ENCODE data around the gene NCKAP5L.
A peak's percentile ranks its signal among the peaks of the same experiment; 100 is the strongest.
"Not testable (repeated sequence)": the region's sequence is repeated elsewhere in the genome, so short reads cannot be mapped to it uniquely, and the experiment has no call there.

NCKAP5L gene

DNA sequence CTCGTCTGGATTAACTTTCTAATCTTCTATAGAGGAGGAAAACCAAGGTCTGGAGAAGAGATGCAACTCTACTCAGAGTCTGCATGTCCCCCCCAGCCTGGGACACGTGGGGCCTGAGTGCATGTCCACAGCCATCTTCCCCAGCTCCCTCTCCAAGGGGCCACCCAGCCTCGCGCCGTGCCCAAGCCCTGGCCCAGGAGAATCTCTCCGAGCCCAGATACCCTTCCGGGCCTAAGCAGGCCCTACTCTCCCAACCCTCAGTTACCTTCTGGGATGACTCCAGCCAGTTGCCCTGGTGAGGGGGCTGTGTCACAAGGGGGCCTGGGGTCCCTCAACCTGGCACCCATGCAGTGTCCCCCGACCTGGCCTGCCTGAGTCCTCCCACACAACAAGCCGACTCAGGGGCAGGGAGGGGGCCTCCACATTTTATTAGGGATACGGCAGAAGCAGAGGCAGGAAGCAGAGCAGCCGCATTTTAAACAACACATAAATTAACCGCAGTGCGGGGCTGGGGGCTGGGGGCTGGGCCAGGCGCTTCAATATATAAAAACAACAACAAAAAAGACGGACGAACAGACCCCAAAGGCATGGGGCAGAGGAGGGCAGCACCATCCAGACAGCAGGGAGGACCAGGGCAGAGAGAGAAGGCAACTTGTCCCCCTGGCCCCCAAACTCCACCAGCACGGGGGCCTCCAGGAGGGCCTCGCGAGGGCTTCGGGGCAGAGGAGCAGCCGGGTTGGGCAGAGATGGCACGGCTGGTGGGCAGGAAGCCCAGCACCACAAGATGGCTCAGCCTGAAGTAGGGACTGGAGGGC, 37.3 kb downstream of the NCKAP5L start:
- Histone ChIP-seq H3K4me1 (ENCODE audit: control insufficient read depth, insufficient read depth, low read length, unreplicated experiment) (no peaks in the 10 kb centered on the region), H3K36me3 (ENCODE audit: insufficient read depth, low read length) (peaks cover 4% of the 10 kb centered on the region), H3K79me2 (ENCODE audit: control insufficient read depth, insufficient read depth, low read length, unreplicated experiment) (no peaks in the 10 kb centered on the region), H3K27ac (ENCODE audit: low read depth, low read length) (no peak overlapping the region), H3K4me3 (ENCODE audit: low read depth, low read length) (no peak overlapping the region), H2AFZ (ENCODE audit: low read length, unreplicated experiment) (no peak overlapping the region), H3K27me3 (ENCODE audit: insufficient read depth, low read length) (no peaks in the 10 kb centered on the region)

DNA sequence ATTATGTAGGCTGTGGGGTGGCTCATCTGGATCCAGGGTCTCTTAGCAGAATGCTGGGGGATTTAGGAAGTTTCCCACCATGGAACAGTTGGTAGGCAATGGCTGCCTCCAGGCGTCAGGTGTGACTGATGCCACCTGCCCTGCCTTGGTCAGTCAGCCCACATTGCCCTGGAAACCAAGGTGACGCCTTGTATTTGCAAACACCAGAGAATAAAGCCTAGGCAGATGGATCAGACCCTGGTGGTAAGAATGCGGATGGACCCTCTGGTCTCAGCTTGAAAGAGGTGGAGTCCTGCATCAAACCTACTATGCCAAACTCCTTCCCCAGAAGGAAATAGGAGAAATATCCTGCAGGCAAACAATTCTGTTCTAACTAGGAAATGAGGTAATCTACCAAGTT, 38.2 kb downstream of the NCKAP5L start:
- H3K4me1 ChIP-seq (ENCODE audit: control insufficient read depth, insufficient read depth, low read length, unreplicated experiment) = no peaks in the 10 kb centered on the region
- H3K36me3 ChIP-seq (ENCODE audit: insufficient read depth, low read length) = peaks cover 4% of the 10 kb centered on the region
- no peak overlapping the region for H3K27ac ChIP-seq (ENCODE audit: low read depth, low read length)
- H2AFZ ChIP-seq (ENCODE audit: low read length, unreplicated experiment) = no peak overlapping the region
- H3K4me3 ChIP-seq (ENCODE audit: low read depth, low read length) = no peak overlapping the region
- no peaks in the 10 kb centered on the region for H3K27me3 ChIP-seq (ENCODE audit: insufficient read depth, low read length)
- H3K79me2 ChIP-seq (ENCODE audit: control insufficient read depth, insufficient read depth, low read length, unreplicated experiment) = no peaks in the 10 kb centered on the region

DNA sequence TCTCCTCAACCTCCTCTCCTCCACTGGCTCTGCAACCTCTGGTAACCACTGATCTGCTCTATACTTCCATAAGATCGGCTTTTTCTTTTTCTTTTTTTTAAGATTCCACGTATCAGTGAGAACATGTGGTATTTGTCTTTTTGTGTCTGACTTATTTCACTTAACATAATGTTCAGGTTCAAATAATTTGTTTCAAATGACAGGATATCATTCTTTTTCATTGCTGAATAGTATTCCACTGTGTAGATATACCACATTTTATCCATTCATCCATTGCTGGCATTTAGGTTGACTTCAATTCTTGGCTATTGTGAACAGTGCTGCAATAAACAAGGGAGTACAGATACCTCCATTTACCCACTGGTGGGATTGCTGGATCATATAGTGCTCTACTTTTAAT, 40.5 kb downstream of the NCKAP5L start:
- no peak overlapping the region for H2AFZ ChIP-seq (ENCODE audit: low read length, unreplicated experiment)
- H3K36me3 ChIP-seq (ENCODE audit: insufficient read depth, low read length) = peaks cover 4% of the 10 kb centered on the region
- H3K27ac ChIP-seq (ENCODE audit: low read depth, low read length) = no peak overlapping the region
- H3K79me2 ChIP-seq (ENCODE audit: control insufficient read depth, insufficient read depth, low read length, unreplicated experiment) = no peaks in the 10 kb centered on the region
- no peak overlapping the region for H3K4me3 ChIP-seq (ENCODE audit: low read depth, low read length)
- no peaks in the 10 kb centered on the region for H3K27me3 ChIP-seq (ENCODE audit: insufficient read depth, low read length)
- H3K4me1 ChIP-seq (ENCODE audit: control insufficient read depth, insufficient read depth, low read length, unreplicated experiment) = peaks cover 13% of the 10 kb centered on the region

DNA sequence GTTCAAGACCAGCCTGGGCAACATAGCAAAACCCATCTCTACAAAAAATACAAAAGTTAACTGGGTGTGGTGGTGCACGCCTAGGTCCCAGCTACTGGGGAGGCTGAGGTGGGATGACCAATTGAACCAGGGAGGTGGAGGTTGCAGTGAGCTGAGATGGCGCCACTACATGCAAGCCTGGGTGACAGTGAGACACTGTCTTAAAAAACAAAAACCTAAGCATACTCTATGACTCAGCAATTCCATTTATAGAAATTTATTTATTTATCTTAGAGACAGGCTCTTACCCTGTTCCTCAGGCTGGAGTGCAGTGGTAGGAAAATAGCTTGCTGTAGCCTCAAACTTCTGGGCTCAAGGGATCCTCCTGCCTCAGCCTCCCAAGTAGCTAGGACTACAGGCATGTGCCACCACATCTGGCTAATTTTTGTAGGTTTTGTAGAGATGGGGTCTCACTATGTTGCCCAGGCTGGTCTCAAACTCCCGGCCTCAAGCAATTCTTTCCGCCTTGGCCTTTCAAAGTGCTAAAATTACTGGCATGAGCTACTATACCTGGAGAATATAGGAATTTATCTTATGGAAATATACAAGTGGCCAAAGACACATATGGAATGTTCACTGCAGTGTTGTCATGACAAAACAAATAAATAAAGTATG, 43.3 kb downstream of the NCKAP5L start:
- Histone ChIP-seq H3K27me3 (ENCODE audit: insufficient read depth, low read length) (peaks cover 4% of the 10 kb centered on the region; the same call in 1 of the 2 replicates), H3K4me3 (ENCODE audit: low read depth, low read length) (no peak overlapping the region), H3K27ac (ENCODE audit: low read depth, low read length) (peak overlapping the region; percentile 12; the same call in 1 of the 2 replicates), H3K4me1 (ENCODE audit: control insufficient read depth, insufficient read depth, low read length, unreplicated experiment) (peaks cover 13% of the 10 kb centered on the region), H3K79me2 (ENCODE audit: control insufficient read depth, insufficient read depth, low read length, unreplicated experiment) (no peaks in the 10 kb centered on the region), H2AFZ (ENCODE audit: low read length, unreplicated experiment) (no peak overlapping the region), H3K36me3 (ENCODE audit: insufficient read depth, low read length) (peaks cover 4% of the 10 kb centered on the region)

DNA sequence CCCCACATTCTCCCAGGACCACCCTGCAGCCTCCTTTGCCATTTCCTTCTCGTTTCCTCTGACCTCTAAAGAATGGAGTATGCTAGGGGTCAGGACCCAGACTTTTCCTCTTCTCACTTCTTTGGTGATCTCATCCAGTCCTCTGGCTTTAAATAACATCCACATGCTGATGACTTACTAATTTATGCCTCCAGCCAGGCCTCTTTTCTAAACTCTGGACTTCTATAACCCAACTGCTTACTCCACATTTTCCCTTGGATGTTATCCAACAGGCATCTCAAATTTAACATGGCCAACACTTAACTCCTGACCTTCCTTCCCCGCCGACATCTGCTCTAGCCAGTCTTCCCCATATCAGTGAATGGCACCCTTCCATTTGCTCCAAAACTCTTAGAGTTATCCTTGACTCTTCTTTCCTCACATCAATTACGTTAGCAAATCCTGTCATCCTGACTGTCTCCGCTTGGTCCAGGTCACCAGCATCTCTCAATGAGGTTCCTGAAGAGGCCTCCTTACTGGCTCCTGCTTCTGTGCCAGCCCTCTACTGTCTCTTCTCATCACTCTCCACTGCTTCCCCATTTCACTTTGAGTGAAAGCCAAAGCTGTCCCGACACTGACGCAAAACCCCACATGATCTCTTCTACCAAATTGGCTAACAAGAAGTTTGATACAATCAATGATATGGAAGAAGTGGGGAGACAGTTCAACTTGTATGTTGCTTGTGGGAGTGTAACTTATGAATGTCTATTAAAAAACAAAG, 44.1 kb downstream of the NCKAP5L start:
- Histone ChIP-seq H2AFZ (ENCODE audit: low read length, unreplicated experiment) (no peak overlapping the region), H3K36me3 (ENCODE audit: insufficient read depth, low read length) (peaks cover 4% of the 10 kb centered on the region), H3K4me1 (ENCODE audit: control insufficient read depth, insufficient read depth, low read length, unreplicated experiment) (peaks cover 13% of the 10 kb centered on the region), H3K4me3 (ENCODE audit: low read depth, low read length) (no peak overlapping the region), H3K27ac (ENCODE audit: low read depth, low read length) (peak overlapping the region; percentile 12; the same call in 1 of the 2 replicates), H3K27me3 (ENCODE audit: insufficient read depth, low read length) (peaks cover 8% of the 10 kb centered on the region; the same call in 1 of the 2 replicates), H3K79me2 (ENCODE audit: control insufficient read depth, insufficient read depth, low read length, unreplicated experiment) (no peaks in the 10 kb centered on the region)

DNA sequence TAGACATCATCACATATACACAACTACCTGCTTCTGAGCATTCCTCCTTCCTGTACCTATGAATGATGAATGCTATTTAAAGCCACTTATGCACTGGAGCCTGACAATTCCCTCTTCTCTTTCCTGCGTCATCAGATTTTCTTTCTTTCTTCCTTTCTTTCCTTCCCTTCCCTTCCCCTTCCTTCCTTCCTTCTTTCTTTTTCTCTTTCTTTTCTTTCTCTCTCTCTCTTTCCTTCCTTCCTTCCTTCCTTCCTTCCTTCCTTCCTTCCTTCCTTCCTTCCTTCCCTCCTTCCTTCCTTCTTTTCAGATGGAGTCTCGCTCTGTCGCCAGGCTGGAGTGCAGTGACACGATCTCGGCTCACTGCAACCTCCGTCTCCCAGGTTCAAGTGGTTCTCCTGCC, 47.3 kb downstream of the NCKAP5L start:
- not testable (repeated sequence) for H3K4me3 ChIP-seq (ENCODE audit: low read depth, low read length); H3K27me3 ChIP-seq (ENCODE audit: insufficient read depth, low read length); H3K27ac ChIP-seq (ENCODE audit: low read depth, low read length); H3K36me3 ChIP-seq (ENCODE audit: insufficient read depth, low read length); H3K79me2 ChIP-seq (ENCODE audit: control insufficient read depth, insufficient read depth, low read length, unreplicated experiment); H2AFZ ChIP-seq (ENCODE audit: low read length, unreplicated experiment)
- H3K4me1 ChIP-seq (ENCODE audit: control insufficient read depth, insufficient read depth, low read length, unreplicated experiment) = peaks cover 13% of the 10 kb centered on the region

DNA sequence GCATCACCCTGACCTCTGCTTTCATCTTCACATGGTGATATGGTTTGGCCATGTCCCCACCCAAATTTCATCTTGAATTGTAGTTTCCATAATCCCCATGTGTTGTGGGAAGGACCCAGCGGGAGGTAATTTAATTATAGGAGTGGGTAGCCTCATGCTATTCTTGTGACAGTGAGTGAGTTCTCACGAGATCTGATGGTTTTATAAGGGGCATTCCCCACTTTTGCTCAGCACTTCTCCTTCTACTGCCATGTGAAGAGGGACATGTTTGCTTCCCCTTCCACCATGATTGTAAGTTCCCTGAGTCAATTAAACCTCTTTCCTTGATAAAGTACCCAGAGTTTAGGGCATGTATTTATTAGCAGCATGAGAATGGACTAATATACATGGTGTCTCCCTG, 48.6 kb downstream of the NCKAP5L start:
- H3K79me2 ChIP-seq (ENCODE audit: control insufficient read depth, insufficient read depth, low read length, unreplicated experiment) = no peaks in the 10 kb centered on the region
- no peak overlapping the region for H3K4me3 ChIP-seq (ENCODE audit: low read depth, low read length)
- H3K36me3 ChIP-seq (ENCODE audit: insufficient read depth, low read length) = no peaks in the 10 kb centered on the region
- H3K4me1 ChIP-seq (ENCODE audit: control insufficient read depth, insufficient read depth, low read length, unreplicated experiment) = peaks cover 12% of the 10 kb centered on the region
- H3K27me3 ChIP-seq (ENCODE audit: insufficient read depth, low read length) = peaks cover 9% of the 10 kb centered on the region; the same call in 1 of the 2 replicates
- H3K27ac ChIP-seq (ENCODE audit: low read depth, low read length) = no peak overlapping the region
- no peak overlapping the region for H2AFZ ChIP-seq (ENCODE audit: low read length, unreplicated experiment)

DNA sequence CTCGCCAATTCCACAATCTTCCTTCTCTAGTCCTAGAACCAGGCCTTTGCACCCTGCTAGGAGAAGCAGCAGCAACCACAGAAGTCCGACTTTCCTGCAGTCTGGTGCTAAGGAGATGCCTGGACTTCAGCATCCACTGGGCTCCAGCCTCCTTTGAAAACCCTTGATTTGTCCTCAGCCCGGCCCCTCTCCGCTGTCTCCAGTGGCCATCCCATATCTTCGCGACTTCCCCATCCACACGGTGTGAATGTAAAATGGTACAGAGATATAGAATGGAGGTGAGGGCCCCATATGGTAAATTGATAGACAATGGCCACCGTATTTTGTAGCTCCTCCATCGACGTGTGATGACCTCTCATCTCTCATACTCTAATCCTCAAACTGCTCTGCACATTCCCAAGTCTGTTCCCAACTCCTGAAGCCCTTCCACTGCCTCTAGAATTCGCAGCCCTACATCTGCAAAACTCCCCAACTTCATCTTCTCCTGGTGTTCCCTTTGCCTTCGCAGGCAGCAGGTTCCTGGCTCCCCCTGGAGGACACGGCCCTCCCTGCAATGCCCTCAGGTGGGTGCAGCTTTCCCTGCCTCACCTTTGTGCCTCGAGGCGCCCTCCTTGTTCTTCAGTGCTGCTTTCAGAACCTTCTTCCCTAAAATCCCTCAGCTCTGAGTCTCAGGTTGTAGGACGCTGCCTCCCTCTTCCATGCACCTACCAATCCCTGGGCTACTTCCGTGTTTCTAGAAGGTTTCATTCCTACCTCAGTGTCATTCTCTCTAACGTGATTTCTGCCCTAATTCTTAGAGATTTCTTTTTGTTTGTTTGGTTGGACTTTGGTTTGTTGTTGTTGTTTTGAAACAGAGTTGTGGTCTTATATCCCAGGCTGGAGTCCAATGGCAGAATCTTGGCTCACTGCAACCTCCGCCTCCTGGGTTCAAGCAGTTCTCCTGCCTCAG, 50.1 kb downstream of the NCKAP5L start:
- H3K36me3 ChIP-seq (ENCODE audit: insufficient read depth, low read length) = no peaks in the 10 kb centered on the region
- no peak overlapping the region for H2AFZ ChIP-seq (ENCODE audit: low read length, unreplicated experiment)

DNA sequence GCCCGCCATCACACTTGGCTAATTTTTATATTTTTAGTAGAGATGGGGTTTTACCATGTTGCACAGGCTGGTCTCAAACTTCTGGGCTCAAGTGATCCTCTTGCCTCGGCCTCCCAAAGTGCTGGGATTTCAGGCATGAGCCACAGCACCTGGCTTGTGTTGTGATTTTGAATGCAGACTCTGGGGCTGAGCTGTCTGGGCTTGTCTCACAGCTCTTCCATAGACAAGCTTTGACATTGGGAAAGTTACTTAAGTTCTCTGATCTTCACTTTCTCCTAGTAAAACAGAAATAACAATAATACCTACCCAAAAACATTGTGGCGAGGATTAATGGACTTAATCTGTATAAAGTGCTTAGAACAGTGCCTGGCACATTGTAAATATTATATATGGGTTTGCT, 50.9 kb downstream of the NCKAP5L start:
- Histone ChIP-seq H3K4me3 (ENCODE audit: low read depth, low read length) (no peak overlapping the region), H3K4me1 (ENCODE audit: control insufficient read depth, insufficient read depth, low read length, unreplicated experiment) (no peaks in the 10 kb centered on the region), H3K36me3 (ENCODE audit: insufficient read depth, low read length) (no peaks in the 10 kb centered on the region), H2AFZ (ENCODE audit: low read length, unreplicated experiment) (no peak overlapping the region), H3K27ac (ENCODE audit: low read depth, low read length) (no peak overlapping the region), H3K79me2 (ENCODE audit: control insufficient read depth, insufficient read depth, low read length, unreplicated experiment) (no peaks in the 10 kb centered on the region), H3K27me3 (ENCODE audit: insufficient read depth, low read length) (peaks cover 9% of the 10 kb centered on the region; the same call in 1 of the 2 replicates)

More for the DNA sequence above, 50.1 kb downstream of the NCKAP5L start:
- Histone ChIP-seq H3K4me3 (ENCODE audit: low read depth, low read length) (no peak overlapping the region), H3K4me1 (ENCODE audit: control insufficient read depth, insufficient read depth, low read length, unreplicated experiment) (no peaks in the 10 kb centered on the region), H3K27me3 (ENCODE audit: insufficient read depth, low read length) (peaks cover 9% of the 10 kb centered on the region; the same call in 1 of the 2 replicates), H3K27ac (ENCODE audit: low read depth, low read length) (no peak overlapping the region), H3K79me2 (ENCODE audit: control insufficient read depth, insufficient read depth, low read length, unreplicated experiment) (no peaks in the 10 kb centered on the region)

DNA sequence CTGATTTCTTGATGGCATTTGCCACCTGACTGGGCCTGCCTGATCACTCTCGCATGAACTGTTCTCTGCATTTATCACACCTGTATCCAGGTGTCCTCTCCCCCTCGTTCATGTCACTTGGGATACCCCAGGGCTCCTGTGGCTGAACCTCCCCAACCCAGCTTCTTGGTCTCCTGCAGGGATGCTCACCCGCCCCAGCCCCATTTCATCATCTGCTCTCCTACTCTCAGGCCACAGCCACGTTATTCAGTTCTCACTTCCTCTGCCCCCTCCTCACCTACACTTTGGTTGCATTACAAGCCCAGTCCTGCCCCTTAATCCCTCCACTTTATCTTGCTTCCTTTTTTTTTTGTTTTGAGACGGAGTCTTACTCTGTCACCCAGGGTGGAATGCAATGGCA, 51.4 kb downstream of the NCKAP5L start:
- no peak overlapping the region for H3K27ac ChIP-seq (ENCODE audit: low read depth, low read length)
- H3K4me3 ChIP-seq (ENCODE audit: low read depth, low read length) = no peak overlapping the region
- no peaks in the 10 kb centered on the region for H3K79me2 ChIP-seq (ENCODE audit: control insufficient read depth, insufficient read depth, low read length, unreplicated experiment)
- H3K27me3 ChIP-seq (ENCODE audit: insufficient read depth, low read length) = peaks cover 9% of the 10 kb centered on the region; the same call in 1 of the 2 replicates
- no peak overlapping the region for H2AFZ ChIP-seq (ENCODE audit: low read length, unreplicated experiment)
- H3K4me1 ChIP-seq (ENCODE audit: control insufficient read depth, insufficient read depth, low read length, unreplicated experiment) = no peaks in the 10 kb centered on the region
- H3K36me3 ChIP-seq (ENCODE audit: insufficient read depth, low read length) = no peaks in the 10 kb centered on the region
